AG08395 (cell line): ENCODE measurements around the gene TEX11.

ENCODE experiments used
- DNase-seq: peaks from one replicate; pipeline ENCODE4 v3.0.0; 2012; ENCODE audit warnings: mixed read lengths, low spot score

TEX11 gene

DNA sequence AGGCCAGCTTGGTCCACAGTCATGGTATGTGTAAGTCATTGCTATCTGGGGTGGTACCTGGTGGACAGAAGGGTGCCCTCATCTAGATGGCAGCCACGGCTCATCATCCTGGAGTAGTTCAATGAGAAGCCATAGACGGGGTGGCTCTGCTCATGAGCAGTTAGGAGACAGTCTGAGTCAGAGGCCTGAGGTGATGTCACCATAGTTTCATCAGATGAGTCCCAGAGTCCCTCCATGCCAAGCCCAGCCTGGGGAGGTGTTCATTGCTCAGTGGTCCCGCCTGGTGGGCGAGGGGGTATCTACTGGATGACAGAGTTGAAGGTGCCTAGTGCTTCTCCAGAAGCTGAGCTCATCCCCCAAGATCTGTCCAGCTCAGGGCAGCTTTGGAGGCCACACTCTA is 414.1 kb downstream of the TEX11 start:
- DNase-seq, result peak; percentile 25

DNA sequence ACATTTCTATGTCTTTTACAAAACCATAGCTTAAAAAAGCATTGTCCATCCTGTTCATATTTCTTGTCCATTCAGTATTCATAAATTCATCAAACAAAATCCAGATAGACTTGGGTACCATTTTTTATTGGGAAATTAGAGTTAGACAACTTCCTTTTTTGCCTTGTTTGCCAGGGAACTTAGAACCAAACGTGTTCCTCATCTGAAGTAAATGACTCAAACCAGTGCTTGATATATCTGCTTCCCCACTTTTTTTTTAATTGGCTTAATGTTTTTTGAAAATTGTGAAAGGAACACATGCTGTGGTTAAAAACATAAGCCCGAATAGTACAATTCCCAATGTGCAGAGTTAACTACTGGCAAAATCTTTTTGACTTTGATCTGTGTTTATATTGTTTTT is 419.7 kb downstream of the TEX11 start:
- DNase-seq, result no peak

GRCh38 chrX:70485466-70485865 is 423.0 kb downstream of the TEX11 start:
- DNase-seq, result no peak

DNA sequence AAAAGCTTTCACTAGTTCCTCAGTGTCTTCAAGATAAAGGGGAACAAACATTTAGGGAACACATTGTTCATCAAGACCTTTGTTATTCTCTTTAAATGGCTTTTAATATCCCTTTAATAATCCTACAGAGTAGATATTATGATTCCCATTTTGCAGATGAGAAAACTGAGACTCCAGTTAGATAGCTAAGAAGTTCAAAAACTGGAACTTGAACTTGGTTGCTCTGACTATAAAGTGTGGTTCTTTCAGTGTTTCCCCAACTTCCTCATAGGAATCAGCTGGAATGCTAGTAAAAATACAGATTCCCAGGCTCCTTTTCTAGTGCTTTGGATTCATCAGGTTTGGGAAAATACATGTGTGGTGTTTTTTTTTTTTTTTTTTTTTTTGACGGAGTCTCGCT is 426.2 kb downstream of the TEX11 start:
- DNase-seq, result no peak

DNA sequence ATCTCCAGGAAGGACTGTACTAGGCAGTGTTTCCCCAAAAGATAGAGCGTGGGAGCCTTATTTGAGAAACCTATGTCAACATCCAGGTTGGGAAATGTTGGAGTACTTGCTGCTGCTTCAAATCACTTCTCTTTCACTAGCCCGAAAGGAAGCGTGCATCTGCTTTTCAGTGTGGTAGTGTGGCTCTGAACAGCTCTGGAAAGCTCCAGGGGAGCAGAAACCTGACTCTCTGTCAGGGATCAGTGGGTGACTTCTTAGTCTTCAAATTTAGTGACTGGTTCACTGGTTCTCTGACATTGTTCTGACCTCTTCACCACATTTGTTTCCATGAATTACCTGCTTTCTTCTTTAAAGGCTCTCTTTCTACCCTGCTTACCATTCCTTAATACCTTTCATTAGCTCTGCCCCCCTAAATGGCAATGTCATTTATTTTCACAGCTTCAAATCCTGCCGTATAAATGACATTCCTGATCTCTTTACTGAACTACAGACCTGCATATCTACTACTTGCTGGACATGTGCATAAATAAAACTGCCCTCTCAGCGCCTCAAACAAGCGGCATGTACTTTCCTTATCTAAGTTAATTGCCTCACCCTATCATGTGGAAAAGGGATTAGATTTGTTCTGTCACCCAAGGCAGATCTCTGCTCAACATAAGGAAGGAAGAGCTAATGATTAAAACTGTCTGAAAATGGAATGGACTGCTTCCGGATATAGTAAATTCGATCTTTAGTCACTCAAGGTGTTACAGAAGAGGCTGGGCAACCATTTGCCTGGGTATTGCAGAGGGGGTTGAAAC is 426.8 kb downstream of the TEX11 start:
- no peak for DNase-seq

- DNase-seq, result no peak
Observed at GRCh38 chrX:70480660-70481018, 427.9 kb downstream of the TEX11 start.

DNA sequence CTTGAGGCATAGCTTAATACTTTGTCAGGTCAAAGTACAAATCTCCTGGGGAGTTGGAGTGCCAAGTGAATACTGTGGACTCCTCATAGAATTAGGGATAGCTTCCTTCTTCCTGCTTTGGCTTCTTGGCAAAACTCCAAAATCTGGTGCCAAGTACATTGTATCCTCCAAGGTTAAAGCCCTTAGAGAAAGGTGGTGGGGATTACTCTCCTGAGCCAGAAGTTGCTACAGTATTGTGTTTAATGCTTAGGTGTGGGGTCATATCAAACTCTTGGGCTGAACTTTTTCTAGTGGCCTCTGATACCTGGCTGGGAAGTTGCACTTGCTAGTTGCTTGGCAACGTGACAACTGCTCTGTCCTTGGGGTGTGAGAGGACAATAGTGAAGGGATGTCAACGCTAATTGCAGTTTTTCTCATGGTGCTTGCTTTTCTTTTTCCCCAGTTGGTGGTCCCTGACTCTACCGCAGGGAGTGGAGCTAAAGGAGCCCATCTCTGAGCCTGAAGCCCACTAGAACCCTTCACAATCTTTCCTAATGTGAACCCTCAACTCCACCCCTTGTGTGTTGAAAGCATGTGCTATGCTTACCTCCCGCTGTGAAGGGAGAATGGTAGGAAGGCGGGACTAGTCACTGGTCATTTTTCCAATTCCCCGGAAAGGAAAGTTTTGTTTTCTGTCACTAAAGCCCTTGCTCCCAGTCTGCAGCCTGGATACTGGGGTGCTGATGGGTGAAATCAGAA is 428.4 kb downstream of the TEX11 start:
- no peak for DNase-seq

DNA sequence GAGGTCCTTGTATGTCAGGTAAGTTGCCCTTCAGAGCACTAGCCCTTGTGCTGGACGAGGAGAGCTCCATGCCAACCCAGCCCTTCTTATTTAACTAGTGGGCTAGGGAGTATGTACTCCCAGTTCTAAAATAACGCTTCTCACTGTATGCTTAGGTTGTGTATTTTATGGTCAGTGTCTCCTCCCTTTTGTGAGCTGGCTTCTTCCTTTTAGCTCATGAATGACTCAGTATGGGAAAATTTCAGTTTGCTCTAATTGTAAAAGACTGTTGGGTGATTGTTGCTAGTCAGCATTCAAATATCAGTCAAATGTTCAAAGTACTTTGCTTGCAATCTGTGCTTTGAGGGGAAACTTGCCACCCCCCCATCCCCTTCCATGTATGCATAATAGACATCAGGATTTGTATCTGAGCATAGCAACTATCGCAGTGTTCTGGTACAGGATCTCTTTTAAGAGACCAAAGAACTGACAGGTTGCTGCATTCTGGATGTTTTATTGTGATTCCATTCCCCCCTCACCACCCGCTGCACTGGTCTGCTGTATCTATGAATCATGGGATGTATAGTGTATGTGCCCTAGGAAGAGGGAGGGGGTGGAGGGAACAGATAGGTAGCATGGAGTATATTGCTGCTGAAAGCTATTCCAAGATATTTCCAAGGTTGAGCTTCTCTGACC is 429.1 kb downstream of the TEX11 start:
- peak; percentile 69 for DNase-seq
